ENCODE measurements around the gene TMEM59L. TPM values are rescaled to one million over a fixed set of nuclear protein-coding genes. Genes with fewer than 3 reads are reported as not detected.

TMEM59L gene
- polyA plus RNA-seq, 1 of the 3 experiments (the other 2 are of a cell fraction) = 9.6 TPM

DNA sequence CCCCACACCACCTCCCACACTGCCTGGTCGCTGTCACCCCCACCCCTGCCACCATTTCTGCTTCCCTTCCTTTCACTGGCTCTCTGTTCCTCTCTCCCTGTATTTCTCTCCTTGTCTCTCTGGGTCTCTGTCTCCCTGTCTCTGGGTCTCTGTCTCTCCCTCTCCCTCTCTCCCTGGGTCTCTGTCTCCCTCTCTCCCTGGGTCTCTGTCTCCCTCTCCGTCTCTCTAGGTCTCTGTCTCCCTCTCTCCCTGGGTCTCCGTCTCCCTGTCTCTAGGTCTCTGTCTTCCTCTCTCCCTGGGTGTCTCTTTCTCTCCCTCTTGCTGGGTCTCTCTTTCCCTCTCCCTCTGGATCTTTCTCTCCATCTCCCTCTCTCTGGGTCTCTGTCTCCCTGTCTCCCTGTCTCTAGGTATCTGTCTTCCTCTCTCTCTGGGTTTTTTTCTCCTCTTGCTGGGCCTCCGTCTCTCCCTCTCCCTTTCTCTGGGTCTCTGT, 45.7 kb downstream of the TMEM59L start:
- ChIA-PET CTCF (interaction anchor here (0.8 to 0.9 kb wide), 2 partner anchors 196 to 208 kb away, joined by 3 read pairs; no protein-coding TSS in a partner anchor), POLR2A (no interaction called here)
- peak overlapping the region in 1 of 2 experiments; percentile 64; a peak in 1 of 4 replicates for H3K27ac ChIP-seq (ENCODE audit: low read depth in 2 of 2, low read length in 1 of 2)
- TF ChIP-seq GABPA (IDR thresholded peaks at IDR 0.05; ENCODE audit: low read depth) (no peak), GATA2 (CRISPR knock-in tag; IDR thresholded peaks at IDR 0.05) (no peak), TAF1 (IDR thresholded peaks at IDR 0.05; ENCODE audit: borderline replicate concordance, low read depth, low read length) (no peak), POLR2AphosphoS5 (IDR thresholded peaks at IDR 0.05; ENCODE audit: low read depth, low read length) (no peak), SIN3A (IDR thresholded peaks at IDR 0.05; ENCODE audit: borderline replicate concordance, low read depth, low read length) (no peak), EP300 (IDR thresholded peaks at IDR 0.05; ENCODE audit: borderline replicate concordance in 1 of 2, low read depth in 1 of 2, low read length in 1 of 2) (no peak), EZH2phosphoT487 (IDR thresholded peaks at IDR 0.05; ENCODE audit: borderline replicate concordance, low read depth) (no peak), FOSL2 (IDR thresholded peaks at IDR 0.05; ENCODE audit: borderline replicate concordance, low read depth) (no peak), FOXJ3 (CRISPR knock-in tag; IDR thresholded peaks at IDR 0.05) (no peak)
- TF ChIP-seq, protein P1, sequence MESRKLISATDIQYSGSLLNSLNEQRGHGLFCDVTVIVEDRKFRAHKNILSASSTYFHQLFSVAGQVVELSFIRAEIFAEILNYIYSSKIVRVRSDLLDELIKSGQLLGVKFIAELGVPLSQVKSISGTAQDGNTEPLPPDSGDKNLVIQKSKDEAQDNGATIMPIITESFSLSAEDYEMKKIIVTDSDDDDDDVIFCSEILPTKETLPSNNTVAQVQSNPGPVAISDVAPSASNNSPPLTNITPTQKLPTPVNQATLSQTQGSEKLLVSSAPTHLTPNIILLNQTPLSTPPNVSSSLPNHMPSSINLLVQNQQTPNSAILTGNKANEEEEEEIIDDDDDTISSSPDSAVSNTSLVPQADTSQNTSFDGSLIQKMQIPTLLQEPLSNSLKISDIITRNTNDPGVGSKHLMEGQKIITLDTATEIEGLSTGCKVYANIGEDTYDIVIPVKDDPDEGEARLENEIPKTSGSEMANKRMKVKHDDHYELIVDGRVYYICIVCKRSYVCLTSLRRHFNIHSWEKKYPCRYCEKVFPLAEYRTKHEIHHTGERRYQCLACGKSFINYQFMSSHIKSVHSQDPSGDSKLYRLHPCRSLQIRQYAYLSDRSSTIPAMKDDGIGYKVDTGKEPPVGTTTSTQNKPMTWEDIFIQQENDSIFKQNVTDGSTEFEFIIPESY (IDR thresholded peaks at IDR 0.05; ENCODE audit: borderline replicate concordance, low read depth) = no peak
- TF ChIP-seq, protein P2, sequence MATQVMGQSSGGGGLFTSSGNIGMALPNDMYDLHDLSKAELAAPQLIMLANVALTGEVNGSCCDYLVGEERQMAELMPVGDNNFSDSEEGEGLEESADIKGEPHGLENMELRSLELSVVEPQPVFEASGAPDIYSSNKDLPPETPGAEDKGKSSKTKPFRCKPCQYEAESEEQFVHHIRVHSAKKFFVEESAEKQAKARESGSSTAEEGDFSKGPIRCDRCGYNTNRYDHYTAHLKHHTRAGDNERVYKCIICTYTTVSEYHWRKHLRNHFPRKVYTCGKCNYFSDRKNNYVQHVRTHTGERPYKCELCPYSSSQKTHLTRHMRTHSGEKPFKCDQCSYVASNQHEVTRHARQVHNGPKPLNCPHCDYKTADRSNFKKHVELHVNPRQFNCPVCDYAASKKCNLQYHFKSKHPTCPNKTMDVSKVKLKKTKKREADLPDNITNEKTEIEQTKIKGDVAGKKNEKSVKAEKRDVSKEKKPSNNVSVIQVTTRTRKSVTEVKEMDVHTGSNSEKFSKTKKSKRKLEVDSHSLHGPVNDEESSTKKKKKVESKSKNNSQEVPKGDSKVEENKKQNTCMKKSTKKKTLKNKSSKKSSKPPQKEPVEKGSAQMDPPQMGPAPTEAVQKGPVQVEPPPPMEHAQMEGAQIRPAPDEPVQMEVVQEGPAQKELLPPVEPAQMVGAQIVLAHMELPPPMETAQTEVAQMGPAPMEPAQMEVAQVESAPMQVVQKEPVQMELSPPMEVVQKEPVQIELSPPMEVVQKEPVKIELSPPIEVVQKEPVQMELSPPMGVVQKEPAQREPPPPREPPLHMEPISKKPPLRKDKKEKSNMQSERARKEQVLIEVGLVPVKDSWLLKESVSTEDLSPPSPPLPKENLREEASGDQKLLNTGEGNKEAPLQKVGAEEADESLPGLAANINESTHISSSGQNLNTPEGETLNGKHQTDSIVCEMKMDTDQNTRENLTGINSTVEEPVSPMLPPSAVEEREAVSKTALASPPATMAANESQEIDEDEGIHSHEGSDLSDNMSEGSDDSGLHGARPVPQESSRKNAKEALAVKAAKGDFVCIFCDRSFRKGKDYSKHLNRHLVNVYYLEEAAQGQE (IDR thresholded peaks at IDR 0.05; ENCODE audit: low read depth, low read length) = no peak
- peaks cover 13 to 31% of the 10 kb centered on the region in 2 experiments; a peak in 3 of 4 replicates for H3K4me1 ChIP-seq (ENCODE audit: control insufficient read depth in 1 of 2, insufficient read depth in 2 of 2, low read depth in 1 of 2, low read length in 1 of 2)
- WGBS (ENCODE audit: low lambda C conversion rate) = 92% methylated on average over 4 of the region's 4 CpGs
- no peaks in the 10 kb centered on the region for H4K20me1 ChIP-seq (ENCODE audit: insufficient read depth)
- H3K4me2 ChIP-seq = no peak overlapping the region
- H3K4me3 ChIP-seq (ENCODE audit: low read depth in 2 of 2, low read length in 1 of 2) = no peak overlapping the region
- peaks cover 30% of the 10 kb centered on the region for H3F3A ChIP-seq (replicated peaks; ENCODE audit: insufficient read depth)
- no peak overlapping the region for H3K9ac ChIP-seq
- 0 out of 2 replicates have a peak, but pooled peaks cover 3% of the 10 kb centered on the region for H3K79me2 ChIP-seq (ENCODE audit: insufficient read depth)
- H3K36me3 ChIP-seq (replicated peaks in 1 of 2; ENCODE audit: control insufficient read depth in 1 of 2, insufficient read depth in 2 of 2, low read length in 1 of 2) = no peaks in the 10 kb centered on the region
- H3K9me3 ChIP-seq = no peaks in the 10 kb centered on the region
- no peaks in the 10 kb centered on the region for H3K27me3 ChIP-seq (ENCODE audit: insufficient read depth)
- no peaks in the 10 kb centered on the region for H3K9me2 ChIP-seq
- no peak for DNase-seq
- H2AFZ ChIP-seq (ENCODE audit: low read depth) = no peak overlapping the region

Measured in SK-N-SH (cell line).